GM03348 (cell line): ENCODE data around the gene CCDC192.
A peak's percentile ranks its signal among the peaks of the same experiment; 100 is the strongest.
"Not testable (repeated sequence)": the region's sequence is repeated elsewhere in the genome, so short reads cannot be mapped to it uniquely, and the experiment has no call there.

Experiments
- DNase-seq: peaks from one replicate; pipeline ENCODE4 v3.0.0; 2012; ENCODE audit warnings: low spot score

CCDC192 gene

GRCh38 chr5:127846884-127847283 is 143.7 kb downstream of the CCDC192 start:
- no peak for DNase-seq

DNA sequence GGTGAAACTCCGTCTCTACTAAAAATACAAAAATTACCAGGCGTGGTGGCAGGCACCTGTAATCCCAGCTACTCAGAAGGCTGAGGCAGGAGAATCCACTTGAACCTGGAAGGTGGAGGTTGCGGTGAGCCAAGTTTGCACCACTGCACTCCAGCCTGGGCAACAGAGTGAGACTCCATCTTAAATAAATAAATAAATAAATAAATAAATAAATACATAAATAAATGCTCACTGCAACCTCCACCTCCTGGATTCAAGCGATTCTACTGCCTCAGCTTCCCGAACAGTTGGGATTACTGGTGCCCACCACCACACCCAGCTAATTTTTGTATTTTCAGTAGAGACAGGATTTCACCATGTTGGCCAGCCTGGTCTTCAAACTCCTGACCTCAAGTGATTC is 144.4 kb downstream of the CCDC192 start:
- DNase-seq: not testable (repeated sequence)

GRCh38 chr5:127848098-127848497 is 144.9 kb downstream of the CCDC192 start:
- DNase-seq: no peak

DNA sequence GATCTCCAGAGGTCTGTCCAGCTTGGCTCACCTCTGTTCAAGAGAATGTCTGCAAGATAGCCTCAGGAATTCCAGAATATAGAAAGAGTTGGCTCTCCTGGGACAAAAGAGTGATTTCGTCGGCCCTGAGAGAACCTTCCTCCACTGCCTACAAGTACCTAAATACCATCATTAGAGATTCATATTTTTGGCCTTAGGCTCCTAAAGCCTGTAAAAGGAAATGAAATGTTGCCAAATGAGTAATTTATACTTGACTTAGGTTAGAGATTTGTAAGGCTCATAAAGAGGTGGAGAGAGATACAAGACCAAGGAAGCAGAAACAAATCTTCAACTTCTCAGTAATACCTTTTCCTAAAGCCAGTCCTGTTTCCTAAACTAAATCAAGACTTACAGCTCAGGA is 146.2 kb downstream of the CCDC192 start:
- no peak for DNase-seq

GRCh38 chr5:127849891-127850290 is 146.7 kb downstream of the CCDC192 start:
- no peak for DNase-seq

- DNase-seq: no peak
These were observed 148.8 kb downstream of the CCDC192 start for GRCh38 chr5:127851964-127852363.

DNA sequence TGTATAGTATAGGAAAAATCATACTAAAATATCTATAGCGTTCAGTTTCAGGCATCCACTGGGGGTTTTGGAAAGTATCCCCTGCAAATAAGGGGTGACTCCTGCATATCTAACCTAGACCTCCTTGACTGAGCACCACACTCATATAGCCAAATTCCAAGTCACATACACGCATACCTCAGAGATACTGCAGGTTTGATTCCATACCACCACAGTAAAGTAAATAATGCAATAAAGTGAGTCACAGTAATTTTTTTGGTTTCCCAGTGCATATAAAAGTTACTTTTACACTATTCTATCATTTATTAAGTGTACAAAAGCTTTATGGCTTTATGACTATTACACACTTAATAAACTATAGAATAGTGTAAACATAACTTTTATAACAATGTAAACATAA is 151.3 kb downstream of the CCDC192 start:
- DNase-seq: no peak

DNA sequence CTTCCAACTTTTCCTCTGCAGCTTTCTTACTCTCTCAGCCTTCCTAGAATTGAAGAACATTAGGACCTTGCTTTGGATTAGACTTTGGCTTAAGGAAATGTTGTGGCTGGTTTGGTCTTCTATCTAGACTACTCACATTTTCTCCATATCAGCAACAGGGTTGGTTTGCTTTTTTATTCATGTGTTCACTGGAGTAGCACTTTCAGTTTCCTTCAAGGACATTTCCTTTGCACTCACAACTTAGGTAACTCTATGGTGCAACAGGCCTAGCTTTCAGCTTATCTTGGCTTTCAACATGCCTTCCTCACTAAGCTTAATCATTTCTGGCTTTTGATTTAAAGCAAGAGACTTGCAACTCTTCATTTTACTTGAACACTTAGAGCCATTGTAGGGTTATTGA is 153.1 kb downstream of the CCDC192 start:
- no peak for DNase-seq

DNA sequence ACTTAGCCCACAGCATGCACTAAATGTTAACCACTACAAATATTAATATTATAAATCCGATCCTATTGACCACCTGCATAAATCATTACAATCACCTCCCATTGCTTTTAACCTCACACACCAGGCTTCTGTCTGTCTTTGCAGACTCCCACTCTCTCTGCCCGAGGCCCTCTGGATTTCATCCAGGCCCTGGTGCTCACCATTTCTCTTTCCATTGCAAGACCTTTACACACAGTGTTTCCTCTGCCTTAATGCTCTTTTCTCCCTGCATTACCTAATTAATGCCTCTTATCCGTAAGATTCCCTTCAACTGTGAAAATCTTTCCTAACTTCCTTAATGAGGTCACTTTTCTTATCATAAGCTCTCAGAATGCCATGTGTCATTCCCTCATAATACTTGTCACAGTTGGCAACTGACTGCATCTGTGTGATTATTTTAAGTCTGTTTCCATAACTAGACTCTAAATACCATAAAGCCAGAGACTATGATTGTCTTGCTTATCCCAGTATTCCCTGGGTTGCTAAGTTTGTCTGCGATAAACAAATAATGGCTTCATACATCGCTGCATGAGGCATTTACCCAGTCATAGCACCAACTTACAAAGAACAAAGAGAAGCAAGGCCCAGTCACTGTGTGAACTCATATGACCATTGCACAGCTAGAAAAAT is 155.1 kb downstream of the CCDC192 start:
- DNase-seq: no peak

DNA sequence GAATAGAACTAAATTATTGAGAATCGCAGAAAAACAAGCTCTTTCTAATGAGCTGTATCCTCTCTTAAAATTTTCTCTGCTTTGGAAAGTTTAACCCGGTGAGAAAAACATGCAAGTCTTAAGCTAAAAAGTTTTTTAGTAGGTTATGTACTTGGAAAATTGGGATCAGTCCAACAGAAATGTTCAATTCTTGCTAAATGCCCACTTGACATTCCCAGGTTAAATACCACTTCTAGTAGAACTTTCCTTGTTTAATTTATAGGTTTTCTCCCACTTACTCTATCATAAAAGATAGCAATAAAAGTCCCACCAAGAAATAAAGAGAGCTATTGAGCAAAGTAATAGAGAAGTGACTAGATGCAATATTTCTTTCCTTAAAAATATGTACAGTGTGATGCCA is 157.1 kb downstream of the CCDC192 start:
- no peak for DNase-seq

GRCh38 chr5:127863161-127863560 is 160.0 kb downstream of the CCDC192 start:
- no peak for DNase-seq

- no peak for DNase-seq
These were observed 160.6 kb downstream of the CCDC192 start for GRCh38 chr5:127863610-127864395.

DNA sequence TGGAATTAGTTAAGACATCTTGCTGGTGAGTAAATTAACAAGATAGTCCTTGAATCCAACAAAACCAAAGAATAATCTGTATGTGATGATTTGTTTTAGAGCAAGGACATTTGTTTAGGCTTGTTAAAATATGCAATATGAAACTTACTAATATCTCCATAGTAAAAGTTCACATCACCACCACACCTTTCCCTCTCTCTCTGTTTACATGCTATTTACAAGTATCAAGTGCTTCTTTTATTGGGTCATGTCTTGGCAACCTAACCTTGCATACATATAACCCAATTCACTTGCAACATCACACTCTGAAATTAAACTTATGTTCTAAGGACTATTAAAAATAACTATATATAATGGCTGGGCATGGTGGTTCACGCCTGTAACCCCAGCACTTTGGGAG is 161.3 kb downstream of the CCDC192 start:
- no peak for DNase-seq

GRCh38 chr5:127865273-127865672 is 162.1 kb downstream of the CCDC192 start:
- DNase-seq: no peak

DNA sequence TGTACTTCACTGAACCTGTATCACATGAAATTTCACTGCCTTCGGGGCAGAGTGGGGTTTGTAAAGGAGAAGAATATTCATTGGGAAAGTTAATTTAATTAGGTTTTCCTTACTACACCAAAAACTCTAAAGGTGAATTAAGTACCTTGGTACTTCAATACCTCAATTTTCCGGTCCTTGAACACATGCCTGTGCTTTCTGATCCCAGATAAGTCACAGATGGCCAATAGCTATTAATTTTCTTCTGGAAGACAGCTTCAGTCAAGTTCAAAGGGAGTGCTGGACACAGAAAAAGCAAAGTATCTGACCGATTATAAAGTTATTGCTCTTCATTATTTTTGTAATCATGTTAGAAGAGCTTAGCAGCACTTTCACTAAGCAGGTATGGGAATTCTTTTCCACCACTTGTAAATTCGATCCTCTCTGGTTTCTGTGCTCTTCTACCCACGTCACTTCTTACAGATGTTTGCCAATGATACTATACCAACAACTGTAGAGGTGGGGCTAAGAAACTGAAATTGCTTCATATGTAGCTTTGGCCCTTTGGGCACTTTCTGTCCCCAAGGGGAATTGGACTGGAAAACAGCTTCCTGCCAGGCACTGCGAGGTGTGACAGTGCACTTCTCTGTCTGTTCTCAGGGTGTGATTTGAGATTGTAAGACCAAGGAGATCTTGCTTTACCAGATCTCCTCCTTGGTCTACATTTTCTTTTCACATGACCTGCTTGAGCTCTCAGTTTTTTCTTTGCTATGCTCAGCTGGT is 164.0 kb downstream of the CCDC192 start:
- no peak for DNase-seq

DNA sequence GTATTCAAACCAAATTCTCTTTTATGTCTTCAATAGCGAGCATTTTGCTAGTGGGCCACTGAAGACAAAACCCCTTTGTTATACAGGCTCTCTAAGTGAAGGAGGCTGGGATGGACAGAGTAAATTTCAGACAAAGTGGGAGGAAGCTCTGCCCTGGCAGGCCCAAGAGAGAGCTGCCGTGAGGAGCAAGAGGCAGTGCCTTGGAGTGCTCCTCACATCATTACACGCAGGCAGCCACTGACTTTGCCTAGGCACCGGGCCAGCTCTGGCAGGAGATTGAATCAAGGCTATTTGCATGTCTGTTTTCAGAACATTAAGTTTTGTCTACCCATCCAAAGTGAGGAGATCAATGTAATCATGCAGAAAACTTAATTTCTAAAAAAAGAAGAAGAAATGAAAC is 167.7 kb downstream of the CCDC192 start:
- DNase-seq: peak; percentile 59

GRCh38 chr5:127871503-127872153 is 168.4 kb downstream of the CCDC192 start:
- DNase-seq: no peak

DNA sequence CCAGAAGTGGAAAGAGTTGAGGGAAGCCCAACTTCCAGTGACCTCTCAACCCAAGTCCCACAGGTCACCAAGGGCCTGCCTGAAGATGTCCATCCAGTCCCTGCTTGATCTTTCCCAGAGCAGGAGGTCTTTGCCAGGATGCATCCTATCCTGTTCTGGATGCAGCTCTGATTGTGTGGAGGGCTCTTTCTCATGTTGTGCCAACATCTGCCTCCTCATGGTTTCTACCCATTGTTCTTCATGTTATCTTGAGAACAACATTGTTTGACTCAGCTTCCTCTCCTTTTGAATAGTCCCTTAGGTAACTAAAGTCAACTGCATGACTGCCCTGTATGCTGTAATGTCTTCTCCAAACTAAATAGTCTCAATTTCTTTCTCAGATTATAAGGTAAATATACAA is 169.3 kb downstream of the CCDC192 start:
- no peak for DNase-seq

DNA sequence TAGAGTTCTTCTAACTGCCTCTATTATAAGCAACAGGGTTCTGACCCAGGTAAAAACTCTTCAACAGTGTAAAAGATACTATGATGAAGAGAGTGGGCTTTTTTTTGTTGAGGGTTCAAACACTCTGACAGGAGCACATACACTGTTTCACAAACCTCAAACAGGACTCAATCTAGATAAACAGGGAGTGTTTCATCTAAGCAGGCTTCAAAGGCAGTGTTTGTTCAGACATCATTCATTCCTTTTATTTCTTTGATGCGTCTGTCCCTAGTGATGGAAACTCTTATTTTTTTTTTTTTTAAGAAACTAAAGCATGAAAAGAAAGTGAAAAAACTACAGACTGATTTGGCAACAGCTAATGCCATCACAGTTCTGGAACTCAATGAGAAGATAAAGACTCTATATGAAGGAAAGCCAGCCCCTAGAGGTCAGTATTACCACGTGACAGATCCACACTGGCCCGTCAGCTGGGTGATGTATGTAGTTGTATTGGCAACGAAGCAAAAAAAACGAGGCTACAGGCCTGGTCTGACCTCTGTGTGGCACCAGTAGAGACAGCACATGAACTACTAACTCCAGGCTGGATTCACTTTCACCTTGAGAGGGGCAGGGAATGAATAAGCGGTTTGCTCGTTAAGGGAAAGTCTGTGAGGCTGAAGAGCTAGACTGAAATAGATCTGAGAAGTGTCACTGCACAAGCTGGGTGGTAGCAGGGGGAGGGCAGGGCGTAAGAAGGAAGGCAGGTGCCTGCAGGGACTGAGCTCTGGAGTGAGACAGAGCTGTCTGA is 172.2 kb downstream of the CCDC192 start:
- no peak for DNase-seq

GRCh38 chr5:127876384-127876783 is 173.2 kb downstream of the CCDC192 start:
- DNase-seq: no peak

DNA sequence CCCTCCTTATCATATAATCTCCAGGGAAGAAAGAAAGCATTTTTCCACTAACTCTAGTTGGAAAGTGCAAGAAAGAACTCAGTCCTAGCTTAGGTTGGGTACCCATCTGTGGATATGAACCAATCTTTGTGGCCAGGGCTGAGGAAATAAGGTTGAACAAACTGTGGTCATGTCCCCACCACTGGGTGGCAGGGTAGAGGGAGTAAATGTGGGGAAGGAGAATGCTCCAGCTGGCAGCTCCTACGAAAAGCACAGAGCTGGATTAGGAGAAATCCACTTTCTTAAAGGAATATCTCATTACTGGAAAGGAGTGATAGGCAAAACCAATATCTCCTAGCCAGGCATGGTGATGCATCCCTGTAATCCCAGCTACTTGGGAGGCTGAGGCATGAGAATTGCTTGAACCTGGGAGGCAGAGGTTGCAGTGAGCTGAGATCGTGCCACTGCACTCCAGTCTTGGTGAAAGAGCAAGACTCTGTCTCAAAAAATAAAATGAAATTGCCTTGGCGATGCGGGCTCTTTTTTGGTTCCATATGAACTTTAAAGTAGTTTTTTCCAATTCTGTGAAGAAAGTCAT is 175.1 kb downstream of the CCDC192 start:
- peak; percentile 41 for DNase-seq
